GM12872 (cell line): ENCODE measurements around the gene TOMM40.
"Not testable (repeated sequence)": the region's sequence is repeated elsewhere in the genome, so short reads cannot be mapped to it uniquely, and the experiment has no call there.

Source experiments
- CTCF ChIP-seq: IDR thresholded peaks from 3 replicates; pipeline ENCODE4 v1.5.1; 2011; ENCODE audit warnings: low read depth, mild to moderate bottlenecking, low read length, moderate library complexity; ENCODE audit not compliant: insufficient read depth

Gene TOMM40

GRCh38 chr19:44907613-44908012 lies 16.6 kb downstream of the TOMM40 start:
- no peak for TF ChIP-seq CTCF

- no peak for TF ChIP-seq CTCF
These were observed 17.2 kb downstream of the TOMM40 start for GRCh38 chr19:44908074-44908835.

- TF ChIP-seq CTCF: no peak
These were observed 17.8 kb downstream of the TOMM40 start for GRCh38 chr19:44908836-44909261.

GRCh38 chr19:44909775-44910174 lies 18.7 kb downstream of the TOMM40 start:
- TF ChIP-seq CTCF: no peak

GRCh38 chr19:44912854-44913253 lies 21.8 kb downstream of the TOMM40 start:
- no peak for TF ChIP-seq CTCF

- TF ChIP-seq CTCF: not testable (repeated sequence)
These were observed 23.6 kb downstream of the TOMM40 start, which contains the start of gene APOC1 for GRCh38 chr19:44914433-44915206. APOC1 (plus strand) TSS chr19:44914608; CDS start chr19:44914892, 284 bp downstream.

GRCh38 chr19:44924243-44924725 lies 33.2 kb downstream of the TOMM40 start:
- no peak for TF ChIP-seq CTCF
